ENCODE data around the gene XPNPEP3. TPM values are rescaled to one million over a fixed set of nuclear protein-coding genes. Genes with fewer than 3 reads are reported as not detected.
A peak's percentile ranks its signal among the peaks of the same experiment; 100 is the strongest.

Gene XPNPEP3
- polyA plus RNA-seq, 1 experiment = 25.8 TPM

DNA sequence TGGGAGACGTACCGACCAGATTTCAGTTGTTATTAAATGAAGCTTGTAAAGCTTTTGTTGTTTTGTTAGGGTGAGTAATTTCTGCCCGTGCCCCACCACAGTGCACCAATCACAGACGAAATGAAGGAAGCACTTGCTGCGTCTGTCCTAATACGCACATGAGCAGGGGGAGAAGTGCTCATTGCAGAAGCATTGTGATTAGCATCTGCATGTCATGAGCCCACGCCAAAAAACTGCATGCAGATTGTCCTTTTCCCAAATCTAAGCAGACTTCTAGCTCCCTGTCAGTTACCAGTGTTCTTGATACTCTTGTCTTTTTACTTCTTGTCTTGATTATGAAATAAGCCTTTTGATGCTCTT is 109.8 kb downstream of the XPNPEP3 start:
- TF ChIP-seq, protein P1, sequence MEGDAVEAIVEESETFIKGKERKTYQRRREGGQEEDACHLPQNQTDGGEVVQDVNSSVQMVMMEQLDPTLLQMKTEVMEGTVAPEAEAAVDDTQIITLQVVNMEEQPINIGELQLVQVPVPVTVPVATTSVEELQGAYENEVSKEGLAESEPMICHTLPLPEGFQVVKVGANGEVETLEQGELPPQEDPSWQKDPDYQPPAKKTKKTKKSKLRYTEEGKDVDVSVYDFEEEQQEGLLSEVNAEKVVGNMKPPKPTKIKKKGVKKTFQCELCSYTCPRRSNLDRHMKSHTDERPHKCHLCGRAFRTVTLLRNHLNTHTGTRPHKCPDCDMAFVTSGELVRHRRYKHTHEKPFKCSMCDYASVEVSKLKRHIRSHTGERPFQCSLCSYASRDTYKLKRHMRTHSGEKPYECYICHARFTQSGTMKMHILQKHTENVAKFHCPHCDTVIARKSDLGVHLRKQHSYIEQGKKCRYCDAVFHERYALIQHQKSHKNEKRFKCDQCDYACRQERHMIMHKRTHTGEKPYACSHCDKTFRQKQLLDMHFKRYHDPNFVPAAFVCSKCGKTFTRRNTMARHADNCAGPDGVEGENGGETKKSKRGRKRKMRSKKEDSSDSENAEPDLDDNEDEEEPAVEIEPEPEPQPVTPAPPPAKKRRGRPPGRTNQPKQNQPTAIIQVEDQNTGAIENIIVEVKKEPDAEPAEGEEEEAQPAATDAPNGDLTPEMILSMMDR (IDR thresholded peaks at IDR 0.05; ENCODE audit: insufficient read depth, low read depth, low read length) = no peak
- Histone ChIP-seq H3K4me3 (ENCODE audit: low read depth, low read length) (no peak overlapping the region), H3K36me3 (ENCODE audit: control insufficient read depth, insufficient read depth, low read length) (peaks cover 15% of the 10 kb centered on the region), H3K27me3 (ENCODE audit: control insufficient read depth, insufficient read depth, low read length) (no peaks in the 10 kb centered on the region)
- ChIA-PET POLR2A (no interaction called here), CTCF (interaction anchor here (1.0 kb wide), 1 partner anchor 19 kb away, joined by 4 read pairs; no protein-coding TSS in a partner anchor)
- no peak for DNase-seq (ENCODE audit: low read depth)

DNA sequence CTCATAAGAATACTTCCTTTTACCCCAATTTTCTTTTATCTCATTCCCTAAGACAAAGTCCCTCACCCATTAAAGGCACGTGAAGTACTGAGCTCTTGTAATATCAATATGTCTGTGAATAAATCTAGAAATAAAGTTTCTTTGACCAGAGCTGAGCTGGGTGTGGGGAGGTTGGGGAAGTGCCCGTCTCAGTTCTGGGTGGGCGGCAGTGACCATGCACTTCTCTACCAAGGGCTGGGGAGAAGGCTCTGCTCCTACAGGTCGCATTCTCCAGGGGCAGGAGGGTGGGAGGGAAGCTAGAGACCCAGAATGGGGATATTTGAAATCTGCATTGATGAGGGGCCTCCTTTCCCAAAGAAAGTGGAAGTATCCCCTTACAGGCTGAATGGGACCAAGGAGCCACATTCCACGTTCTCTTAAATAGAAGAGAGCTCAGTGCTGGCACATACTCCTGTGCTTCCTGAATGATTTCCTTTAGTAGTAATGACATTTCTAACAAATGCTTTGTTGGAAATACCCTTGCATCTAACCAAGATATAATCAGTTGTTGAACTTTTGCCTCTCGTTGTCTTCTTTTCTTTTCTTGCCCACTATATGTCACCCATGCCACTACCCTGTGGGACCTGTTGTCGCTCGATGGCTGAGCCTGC is 110.3 kb downstream of the XPNPEP3 start:
- peaks cover 13% of the 10 kb centered on the region for H3K36me3 ChIP-seq (ENCODE audit: control insufficient read depth, insufficient read depth, low read length)
- POLR2A ChIA-PET = no interaction called here
- CTCF ChIA-PET = interaction anchor here (1.0 kb wide), 1 partner anchor 19 kb away, joined by 4 read pairs; no protein-coding TSS in a partner anchor
- no peak overlapping the region for H3K4me3 ChIP-seq (ENCODE audit: low read depth, low read length)
- H3K27me3 ChIP-seq (ENCODE audit: control insufficient read depth, insufficient read depth, low read length) = no peaks in the 10 kb centered on the region
- TF ChIP-seq, protein P1 (IDR thresholded peaks at IDR 0.05; ENCODE audit: insufficient read depth, low read depth, low read length) = no peak
- no peak for DNase-seq (ENCODE audit: low read depth)

DNA sequence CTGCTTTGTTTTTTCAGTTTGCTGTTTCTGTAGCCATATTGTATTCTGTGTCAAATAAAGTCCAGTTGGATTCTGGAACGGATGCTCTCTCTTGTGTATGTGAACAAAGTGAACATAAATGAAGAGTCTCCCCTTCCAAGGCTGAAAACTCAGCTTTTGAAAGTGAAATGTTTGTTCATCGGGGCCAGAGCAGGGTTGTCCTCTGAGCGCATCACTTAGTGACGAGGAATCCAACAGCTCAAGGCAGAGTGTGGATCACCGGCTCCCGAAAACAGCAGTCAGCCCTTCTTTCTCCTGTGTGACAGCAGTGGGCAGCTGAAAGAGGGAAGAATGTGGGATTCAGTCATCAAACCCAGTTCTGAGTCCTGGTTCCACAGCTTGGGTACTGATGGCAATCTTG is 115.6 kb downstream of the XPNPEP3 start:
- Histone ChIP-seq H3K4me3 (ENCODE audit: low read depth, low read length) (no peak overlapping the region), H3K36me3 (ENCODE audit: control insufficient read depth, insufficient read depth, low read length) (peaks cover 8% of the 10 kb centered on the region), H3K27me3 (ENCODE audit: control insufficient read depth, insufficient read depth, low read length) (no peaks in the 10 kb centered on the region)
- TF ChIP-seq, protein P1 (IDR thresholded peaks at IDR 0.05; ENCODE audit: insufficient read depth, low read depth, low read length) = no peak
- POLR2A ChIA-PET = no interaction called here
- no peak for DNase-seq (ENCODE audit: low read depth)
- CTCF ChIA-PET = no interaction called here

DNA sequence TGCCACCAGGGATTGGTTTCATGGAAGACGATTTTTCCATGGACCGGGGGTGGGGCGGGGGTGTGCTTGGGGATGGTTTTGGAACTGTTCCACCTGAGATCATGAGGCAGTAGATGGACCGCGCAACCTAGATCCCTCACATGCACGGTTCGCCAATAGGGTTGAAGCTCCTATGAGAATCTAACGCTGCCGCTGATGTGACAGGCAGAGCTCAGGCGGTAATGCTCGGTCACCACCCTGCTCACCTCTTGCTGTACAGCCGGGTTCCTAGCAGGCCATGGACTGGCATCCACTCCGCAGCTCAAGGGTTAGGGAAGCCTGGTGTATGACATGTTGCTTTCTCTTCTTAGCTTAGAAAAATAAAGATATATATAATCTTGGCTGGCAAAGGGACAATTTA is 116.2 kb downstream of the XPNPEP3 start:
- TF ChIP-seq, protein P1 (IDR thresholded peaks at IDR 0.05; ENCODE audit: insufficient read depth, low read depth, low read length) = no peak
- DNase-seq (ENCODE audit: low read depth) = no peak
- ChIA-PET POLR2A (no interaction called here), CTCF (interaction anchor here (1.0 kb wide), 1 partner anchor 16 kb away, joined by 3 read pairs; no protein-coding TSS in a partner anchor)
- Histone ChIP-seq H3K4me3 (ENCODE audit: low read depth, low read length) (no peak overlapping the region), H3K27me3 (ENCODE audit: control insufficient read depth, insufficient read depth, low read length) (no peaks in the 10 kb centered on the region), H3K36me3 (ENCODE audit: control insufficient read depth, insufficient read depth, low read length) (peaks cover 8% of the 10 kb centered on the region)

DNA sequence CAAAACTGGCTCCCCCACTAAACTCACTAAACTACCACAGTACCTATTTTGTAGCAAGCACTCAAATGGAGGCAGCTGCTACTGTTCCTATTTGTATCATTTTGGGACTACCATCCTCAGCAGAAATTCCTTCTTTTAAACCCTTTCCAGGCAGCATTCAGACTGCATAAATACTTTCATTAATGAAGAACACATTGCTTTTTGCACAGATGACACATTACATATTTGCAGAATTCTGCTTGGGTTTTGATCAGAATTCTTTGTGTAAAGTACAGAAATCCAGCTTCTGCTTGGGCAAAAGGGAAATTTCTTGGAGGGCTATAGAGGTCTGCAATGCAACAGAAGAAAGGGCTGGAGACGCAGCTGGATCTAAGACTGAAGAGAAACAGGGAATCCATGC is 118.4 kb downstream of the XPNPEP3 start:
- Histone ChIP-seq H3K4me3 (ENCODE audit: low read depth, low read length) (no peak overlapping the region), H3K36me3 (ENCODE audit: control insufficient read depth, insufficient read depth, low read length) (peaks cover 4% of the 10 kb centered on the region), H3K27me3 (ENCODE audit: control insufficient read depth, insufficient read depth, low read length) (no peaks in the 10 kb centered on the region)
- peak; percentile 26 for DNase-seq (ENCODE audit: low read depth)
- ChIA-PET POLR2A (interaction anchor here (0.8 kb wide), 1 partner anchor 17 kb away, joined by 5 read pairs; no protein-coding TSS in a partner anchor), CTCF (no interaction called here)
- TF ChIP-seq, protein P1 (IDR thresholded peaks at IDR 0.05; ENCODE audit: insufficient read depth, low read depth, low read length) = no peak

All from BJ (cell line).